Ishikawa (cell line): Measurements from ENCODE around the gene UPF2.

Source experiments
- CEBPB ChIP-seq: IDR thresholded peaks from 2 replicates; pipeline ENCODE4 v1.6.1; 2012
- CREB1 ChIP-seq: IDR thresholded peaks from 2 replicates; pipeline ENCODE4 v1.6.1; 2012; ENCODE audit warnings: low read depth
- EGR1 ChIP-seq: IDR thresholded peaks from 2 replicates; pipeline ENCODE4 v1.6.1; 2012
- EP300 ChIP-seq: IDR thresholded peaks from 2 replicates; pipeline ENCODE4 v1.6.1; 2012; ENCODE audit warnings: borderline replicate concordance
- FOXM1 ChIP-seq: IDR thresholded peaks from 2 replicates; pipeline ENCODE4 v1.6.1; 2012; ENCODE audit warnings: low read depth, borderline replicate concordance
- MAX ChIP-seq: IDR thresholded peaks from 2 replicates; pipeline ENCODE4 v1.6.1; 2012
- NFIC ChIP-seq: IDR thresholded peaks from 2 replicates; pipeline ENCODE4 v1.6.1; 2012
- RAD21 ChIP-seq: IDR thresholded peaks from 2 replicates; pipeline ENCODE4 v1.6.1; 2012; ENCODE audit warnings: low read depth
- REST ChIP-seq: IDR thresholded peaks from 2 replicates; pipeline ENCODE4 v1.6.1; 2012; ENCODE audit warnings: low read depth, mild to moderate bottlenecking
- TAF1 ChIP-seq: IDR thresholded peaks from 2 replicates; pipeline ENCODE4 v1.6.1; 2012; ENCODE audit warnings: low read depth, mild to moderate bottlenecking
- TCF12 ChIP-seq: IDR thresholded peaks from 2 replicates; pipeline ENCODE4 v1.6.1; 2012; ENCODE audit warnings: low read depth
- TEAD4 ChIP-seq: IDR thresholded peaks from 2 replicates; pipeline ENCODE4 v1.6.1; 2012
- USF1 ChIP-seq: IDR thresholded peaks from 2 replicates; pipeline ENCODE4 v1.6.1; 2012
- YY1 ChIP-seq: IDR thresholded peaks from 2 replicates; pipeline ENCODE4 v1.6.1; 2012; ENCODE audit warnings: low read depth
- ZBTB7A ChIP-seq: IDR thresholded peaks from 2 replicates; pipeline ENCODE4 v1.6.1; 2012; ENCODE audit warnings: low read depth

The UPF2 gene

GRCh38 chr10:12067336-12067735 is 24.7 kb upstream of the UPF2 start:
- TF ChIP-seq EP300 (no peak), MAX (no peak), TCF12 (no peak), EGR1 (no peak), REST (no peak), YY1 (no peak), CREB1 (no peak), TEAD4 (no peak), RAD21 (no peak), ZBTB7A (no peak), CEBPB (no peak), NFIC (no peak), USF1 (no peak), FOXM1 (no peak), TAF1 (no peak)

GRCh38 chr10:12063483-12063818 is 20.8 kb upstream of the UPF2 start:
- TF ChIP-seq ZBTB7A, result no peak

GRCh38 chr10:12062754-12063482 is 20.3 kb upstream of the UPF2 start:
- no peak for TF ChIP-seq CEBPB
- no peak for TF ChIP-seq FOXM1
- TF ChIP-seq USF1, result no peak
- no peak for TF ChIP-seq ZBTB7A
- TF ChIP-seq MAX, result no peak
- TF ChIP-seq TEAD4, result no peak
- no peak for TF ChIP-seq RAD21
- TF ChIP-seq CREB1, result no peak
- TF ChIP-seq TAF1, result no peak
- no peak for TF ChIP-seq YY1
- TF ChIP-seq NFIC, result no peak
- TF ChIP-seq TCF12, result no peak
- no peak for TF ChIP-seq REST
- no peak for TF ChIP-seq EGR1
- no peak for TF ChIP-seq EP300

GRCh38 chr10:12061124-12061523 is 18.5 kb upstream of the UPF2 start:
- TF ChIP-seq REST (no peak), NFIC (no peak), MAX (no peak), CREB1 (no peak), TEAD4 (no peak), EP300 (no peak), EGR1 (no peak), ZBTB7A (no peak), FOXM1 (no peak), YY1 (no peak), RAD21 (no peak), CEBPB (no peak), TCF12 (no peak), TAF1 (no peak), USF1 (no peak)
